Upper lobe of left lung (tissue), 4 donors: ENCODE results near the gene KMT2B.

Experiments used
- CTCF ChIP-seq, 6 experiments: fragments of 450-650 bp in 4 of 6; fragments of 200-600 bp in 2 of 6; sonication (generic) in 2 of 6; IDR thresholded peaks; one replicate each; pipeline ENCODE4 v1.5.1; 2016 to 2019; ENCODE audit warnings: antibody characterized with exemption in 6 of 6
- POLR2A ChIP-seq, 4 donors: fragments of 450-650 bp; IDR thresholded peaks; one replicate each; pipeline ENCODE4 v1.5.1; 2016 to 2017; ENCODE audit warnings: antibody characterized with exemption in 4 of 4, mild to moderate bottlenecking in 2 of 4
- POLR2AphosphoS5 ChIP-seq, 2 donors: sonication (generic); formaldehyde crosslinking; IDR thresholded peaks; one replicate each; pipeline ENCODE4 v1.5.1; 2017; ENCODE audit warnings: antibody characterized with exemption in 2 of 2

DNA sequence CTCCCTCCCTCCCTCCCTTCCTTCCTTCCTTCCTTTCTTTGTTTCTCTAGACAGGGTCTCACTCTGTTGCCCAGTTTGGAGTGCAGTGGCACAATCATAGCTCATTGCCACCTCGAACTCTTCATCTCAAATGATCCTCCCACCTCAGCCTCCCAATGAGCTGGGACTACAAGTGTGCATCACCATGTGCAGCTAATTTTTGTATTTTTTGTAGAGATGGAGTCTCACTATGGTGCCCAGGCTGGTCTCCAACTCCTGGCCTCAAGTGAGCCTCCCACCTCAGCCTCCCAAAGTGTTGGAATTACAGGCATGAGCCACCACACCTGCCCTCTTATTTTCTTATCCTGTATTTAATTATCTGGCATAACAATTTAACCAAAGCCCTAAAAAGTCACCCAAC is 47.1 kb upstream of the KMT2B start:
- TF ChIP-seq CTCF (IDR thresholded peaks at IDR 0.05), result no peak
- no peak for TF ChIP-seq POLR2AphosphoS5 (IDR thresholded peaks at IDR 0.05)
- TF ChIP-seq POLR2A (IDR thresholded peaks at IDR 0.05), result no peak
